ENCODE data around the gene HIGD1B.

Gene HIGD1B

DNA sequence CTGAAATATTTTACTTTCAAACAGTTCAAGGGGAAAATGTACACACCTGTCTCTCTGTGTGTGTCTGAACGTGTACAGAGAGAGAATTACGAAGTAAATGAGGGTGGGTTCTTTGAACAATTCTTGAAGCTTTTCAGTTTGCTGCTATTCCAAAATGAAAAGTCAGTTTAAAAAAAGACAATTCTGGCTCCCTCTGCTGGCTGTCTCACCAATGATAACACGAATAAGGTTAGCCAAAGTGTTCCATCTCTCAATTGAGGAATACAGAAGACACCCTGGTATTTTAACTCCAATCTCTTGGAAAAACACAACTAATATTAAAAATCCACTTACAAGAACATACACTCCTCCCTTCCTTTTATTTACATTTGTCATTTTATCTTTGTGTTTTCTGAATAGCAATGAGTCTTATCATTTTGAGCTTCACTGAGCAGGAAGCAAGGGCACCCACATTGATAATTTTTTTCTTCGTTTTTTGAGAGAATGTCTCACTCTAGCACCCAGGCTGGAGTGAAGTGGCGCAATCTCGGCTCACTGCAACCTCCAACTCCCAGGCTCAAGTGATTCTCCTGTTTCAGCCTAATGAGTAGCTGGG lies 31.0 kb downstream of the HIGD1B start:
- DNase-seq (ENCODE audit: low read depth in 2 of 2), result no peak

GRCh38 chr17:44879376-44879775 lies 31.7 kb downstream of the HIGD1B start:
- no peak for DNase-seq (ENCODE audit: low read depth in 2 of 2)

DNA sequence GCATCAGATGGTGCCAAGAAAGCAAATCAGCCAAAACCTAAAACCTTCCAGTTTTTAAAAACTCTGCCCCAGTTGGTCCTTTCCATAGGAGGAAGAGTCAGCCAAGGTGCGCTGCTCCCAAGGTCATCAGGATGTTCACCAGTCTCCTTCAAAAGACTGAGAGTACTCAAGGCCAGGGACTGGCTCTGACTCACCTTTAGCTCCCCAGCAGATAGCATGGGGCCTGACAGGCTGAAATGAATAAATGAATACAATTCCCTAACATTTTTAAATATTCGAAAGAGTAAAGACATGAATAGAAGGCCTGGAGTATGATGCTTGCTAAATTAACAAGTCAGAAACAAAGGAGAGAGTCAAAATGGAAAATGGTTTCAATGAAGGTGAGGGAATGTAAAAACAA lies 32.4 kb downstream of the HIGD1B start:
- DNase-seq (ENCODE audit: low read depth in 2 of 2), result no peak

DNA sequence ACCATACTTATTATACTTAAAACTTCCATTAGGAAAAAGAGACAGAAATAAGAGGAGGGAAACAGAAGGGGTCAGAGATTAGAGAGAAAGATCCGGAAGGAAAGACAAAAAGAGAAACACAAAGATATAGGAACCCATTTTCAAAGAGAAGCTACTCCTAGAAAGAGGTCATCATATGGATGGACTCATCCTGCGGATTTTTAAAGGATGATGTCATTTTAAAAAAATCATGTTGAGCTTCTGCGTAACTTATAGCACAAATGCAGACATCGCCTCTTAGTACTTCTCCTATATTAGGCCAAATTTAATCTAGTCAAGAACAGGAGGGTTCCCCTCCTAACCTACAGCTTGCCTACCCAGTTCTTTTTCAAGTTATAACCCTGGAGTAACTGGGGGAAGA lies 33.5 kb downstream of the HIGD1B start:
- DNase-seq (ENCODE audit: low read depth in 2 of 2), result no peak

DNA sequence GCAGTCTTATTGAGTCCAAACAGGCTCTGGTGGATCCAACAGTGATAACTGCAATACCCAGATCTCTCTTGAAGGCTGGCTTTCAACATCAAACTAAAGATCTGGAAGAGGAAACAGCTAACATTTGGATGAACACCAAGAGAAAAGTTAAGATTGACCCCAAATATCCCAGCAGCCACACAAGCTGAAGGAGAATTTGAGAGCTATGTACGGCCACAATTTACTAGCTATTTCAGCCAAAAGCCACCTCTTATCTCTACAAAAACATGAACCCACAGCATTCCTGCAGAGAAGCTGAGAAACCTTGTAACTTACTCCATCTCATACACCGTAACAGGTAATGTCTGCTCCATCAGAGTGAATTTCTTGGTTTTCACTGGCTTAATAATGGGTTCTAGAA lies 37.3 kb downstream of the HIGD1B start:
- no peak for DNase-seq (ENCODE audit: low read depth in 2 of 2)

- no peak for DNase-seq (ENCODE audit: low read depth in 2 of 2)
Observed at GRCh38 chr17:44887016-44887415, 39.3 kb downstream of the HIGD1B start.

DNA sequence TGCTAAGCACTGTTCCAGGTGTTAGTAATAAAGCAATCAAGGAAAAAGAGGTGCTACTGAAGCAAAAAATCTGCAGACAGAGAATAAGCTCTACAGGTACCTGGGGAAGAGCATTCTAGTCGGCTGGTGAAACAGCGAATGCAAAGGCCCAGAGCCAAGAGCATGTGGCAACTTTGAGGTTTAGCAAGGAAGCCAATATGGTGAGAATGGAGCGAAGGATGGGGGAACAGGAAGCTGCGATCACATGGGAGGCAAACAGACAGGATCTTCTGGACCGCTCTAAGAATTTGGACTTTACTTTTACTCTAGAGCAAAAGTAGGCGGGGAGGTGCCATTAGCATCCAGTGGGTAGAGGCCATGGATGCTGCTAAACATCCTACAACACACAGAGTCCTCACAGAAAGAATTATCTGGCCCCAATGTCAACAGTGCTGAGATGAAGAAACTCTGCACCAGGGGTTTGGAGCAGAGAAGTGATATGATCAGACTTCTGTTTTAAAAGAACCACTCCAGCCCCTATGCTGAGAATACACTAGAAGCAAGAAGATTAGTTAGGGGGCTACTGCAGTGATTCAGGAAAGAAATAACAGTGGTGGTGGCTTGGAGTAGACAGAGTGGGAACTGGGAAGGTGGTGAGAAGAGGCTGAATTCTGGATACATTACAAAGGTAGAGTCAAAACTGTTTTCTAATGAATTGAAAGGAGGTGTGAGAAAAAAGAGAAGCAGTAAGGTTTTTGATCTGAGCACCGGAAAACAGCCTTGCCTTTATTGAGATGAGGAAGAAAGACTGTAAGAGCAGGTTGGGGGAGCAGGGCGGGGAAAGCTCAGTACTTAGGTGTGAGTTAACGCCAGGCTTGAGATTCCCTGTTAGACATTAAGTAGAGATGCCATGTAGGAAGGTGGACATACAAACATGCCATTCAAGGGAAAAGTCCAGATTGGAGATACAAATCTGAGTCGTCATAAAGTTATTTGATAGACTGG lies 40.6 kb downstream of the HIGD1B start:
- no peak for DNase-seq (ENCODE audit: low read depth in 2 of 2)

- DNase-seq (ENCODE audit: low read depth in 2 of 2), result no peak
Observed at GRCh38 chr17:44889003-44889402, 41.3 kb downstream of the HIGD1B start.

GRCh38 chr17:44892250-44892649 lies 44.6 kb downstream of the HIGD1B start:
- DNase-seq (ENCODE audit: low read depth in 2 of 2), result no peak

DNA sequence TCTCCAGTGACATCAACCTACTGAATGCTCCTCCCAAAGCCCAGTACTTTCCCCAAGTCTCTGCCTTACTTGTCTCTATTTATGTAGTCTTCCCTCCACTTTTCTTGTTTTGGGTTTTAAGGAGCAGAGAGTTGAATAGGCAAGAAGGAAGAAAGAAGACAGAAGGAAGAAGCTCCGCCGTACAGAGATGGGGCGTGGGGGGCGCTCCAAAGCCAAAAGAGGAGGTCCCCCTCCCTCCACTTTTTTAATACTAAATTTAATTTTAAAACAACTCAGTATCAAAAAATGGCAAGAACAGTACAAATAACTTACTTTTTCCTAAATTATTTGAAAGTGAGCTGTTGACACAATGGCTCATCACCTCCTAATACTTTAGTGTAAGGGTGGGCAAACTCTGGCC lies 47.0 kb downstream of the HIGD1B start:
- no peak for DNase-seq (ENCODE audit: low read depth in 2 of 2)

DNA sequence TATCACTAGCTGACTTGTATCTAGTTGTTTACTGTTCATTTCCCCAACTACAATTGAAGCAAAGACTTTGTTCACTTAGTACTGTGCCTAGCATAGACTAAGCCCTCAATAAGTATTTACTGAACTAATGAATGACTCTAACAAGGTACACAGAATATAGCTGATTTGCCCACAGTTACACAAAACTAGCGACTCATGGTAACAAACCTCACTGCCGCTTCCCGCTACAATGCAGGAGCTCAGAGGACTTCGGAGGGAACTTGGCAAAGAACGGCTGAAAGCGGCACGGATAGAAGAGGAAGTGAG lies 51.0 kb downstream of the HIGD1B start:
- no peak for DNase-seq (ENCODE audit: low read depth in 2 of 2)

DNA sequence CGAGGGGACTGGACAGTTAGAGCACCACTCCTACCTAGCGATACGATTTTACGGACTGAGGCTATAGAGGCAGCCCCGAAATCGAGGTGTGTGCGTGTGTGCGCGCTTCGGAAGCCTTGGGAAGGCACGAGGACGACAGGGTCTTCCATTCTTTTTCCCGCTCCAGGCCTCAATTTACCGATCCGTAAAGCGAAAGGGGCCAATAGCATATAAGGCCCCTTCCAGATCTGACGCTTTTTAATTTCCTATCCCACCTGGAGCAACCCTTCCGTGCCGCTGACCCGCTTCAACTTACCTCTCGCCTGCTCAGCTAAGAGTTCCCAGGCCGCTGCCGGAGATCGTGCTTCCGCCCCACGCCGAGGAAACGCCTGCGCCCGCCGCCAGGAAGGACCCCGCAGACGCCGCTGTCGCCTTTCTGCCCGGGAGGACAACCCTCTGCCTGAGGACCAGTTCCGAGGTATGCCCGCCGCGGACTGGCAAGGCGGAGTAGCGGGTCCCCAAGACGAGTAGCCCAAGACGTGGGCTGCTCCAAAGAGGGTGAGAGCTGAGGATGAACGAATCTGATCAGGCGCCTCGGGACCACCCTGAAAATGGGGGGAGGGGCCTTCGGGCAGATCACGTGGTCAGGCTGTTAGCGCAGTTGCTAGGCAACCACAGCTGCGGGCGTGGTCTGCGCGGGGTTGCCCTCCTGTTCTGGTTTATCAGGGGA lies 51.5 kb downstream of the HIGD1B start, which contains the start of gene EFTUD2:
Gene EFTUD2 (minus strand): TSS at position 372 of the 709 bp plus-strand sequence. CDS start 4,924 bp downstream, outside the sequence.
- DNase-seq (ENCODE audit: low read depth in 2 of 2), result peak; percentile 88 to 90

Data from stimulated activated CD4-positive, alpha-beta T cell treated with anti-CD3 and anti-CD28 coated beads, Interleukin-4, amount 100 ng/mL, for 48 hours (primary cell).